SKM-1 (cell line): ENCODE data around the gene MAD1L1.

Experiments used
- DNase-seq: peaks from one replicate; lab custom pipeline; 2025; ENCODE audit not compliant: unreplicated experiment; lab: John Stamatoyannopoulos, UW

MAD1L1 gene

DNA sequence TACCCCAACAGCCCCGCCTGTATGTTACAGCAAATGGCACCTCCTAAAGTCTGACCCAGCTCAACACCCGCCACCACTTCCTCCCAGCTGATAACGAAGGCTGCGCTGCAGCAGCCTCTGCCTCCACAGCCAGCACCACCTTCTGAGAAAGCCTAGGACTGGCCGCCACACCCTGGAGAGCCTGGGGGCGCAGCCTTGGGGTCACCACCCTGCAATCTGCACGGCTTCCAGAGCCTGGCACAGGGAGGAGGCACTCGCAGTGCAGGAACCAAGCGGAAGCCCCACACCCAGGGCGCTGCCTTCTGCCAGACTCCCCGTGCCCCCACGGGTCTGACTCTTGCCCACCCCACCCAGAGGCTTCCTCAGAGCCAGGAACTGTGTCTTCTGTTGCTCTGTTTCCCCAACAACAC, 112.5 kb downstream of the MAD1L1 start:
- DNase-seq = no peak

DNA sequence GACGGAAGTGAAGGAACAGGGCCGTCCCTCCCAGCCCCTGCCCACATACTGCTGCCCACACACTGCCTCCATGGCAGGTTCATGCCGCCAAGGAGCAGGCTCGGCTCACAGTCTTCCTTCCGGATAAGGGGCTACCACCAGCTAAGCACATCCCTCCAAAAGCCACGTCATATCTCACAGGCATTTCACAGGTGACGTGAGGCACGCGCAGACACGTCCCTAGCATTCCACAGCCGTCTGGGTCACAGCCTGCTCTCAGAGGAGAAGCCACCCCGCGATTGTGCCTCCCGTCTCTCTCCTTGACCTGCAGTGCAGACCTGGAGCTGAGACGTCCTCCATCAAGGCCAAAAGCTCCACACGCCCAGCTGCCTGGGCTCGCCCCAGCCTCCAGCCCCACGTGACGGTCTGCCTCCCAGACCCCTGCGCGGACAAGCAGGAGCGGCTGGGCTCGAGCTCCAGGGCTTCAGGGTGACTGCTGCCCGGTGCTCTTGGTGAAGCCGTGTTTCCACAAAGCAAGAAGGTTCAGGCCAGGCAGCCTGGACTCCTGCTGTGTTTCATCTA, 114.0 kb downstream of the MAD1L1 start:
- no peak for DNase-seq

DNA sequence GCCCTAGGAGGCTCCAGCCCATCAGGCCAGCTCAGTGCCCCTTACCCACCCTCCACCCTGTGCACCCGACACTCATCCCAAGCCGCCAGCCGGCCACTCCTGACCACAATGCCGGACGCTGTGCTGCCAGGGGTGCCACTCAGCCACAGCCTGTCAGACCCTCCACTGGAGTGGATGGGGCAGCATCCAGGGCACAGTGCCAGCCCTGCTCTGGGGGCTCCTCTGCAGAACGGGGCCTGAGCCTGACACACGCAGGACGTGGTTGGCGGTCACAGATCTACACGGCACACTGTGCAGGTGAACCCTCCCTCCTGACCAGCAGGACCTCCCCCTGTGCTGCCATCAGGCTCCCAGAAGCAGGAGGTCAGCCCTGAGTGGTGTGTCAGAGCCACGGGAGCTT, 114.7 kb downstream of the MAD1L1 start:
- DNase-seq = no peak

DNA sequence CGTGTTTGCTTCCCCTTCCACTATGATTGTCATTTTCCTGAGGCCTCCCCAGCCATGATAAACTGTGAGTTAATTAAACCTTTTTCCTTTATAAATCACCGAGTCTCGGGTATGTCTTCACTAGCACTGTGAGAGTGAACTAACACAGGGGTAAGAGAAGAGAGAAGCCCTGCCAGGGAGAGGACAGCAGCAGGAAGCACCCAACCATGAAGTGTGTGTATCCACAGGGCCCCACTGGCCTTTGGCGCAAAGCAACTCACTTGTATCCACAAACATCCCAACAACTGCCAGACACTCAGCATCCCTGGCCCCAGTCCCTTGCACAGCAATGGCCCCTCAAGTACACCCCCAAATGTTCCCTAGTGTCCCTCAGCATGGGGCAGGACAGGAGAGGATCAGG, 115.1 kb downstream of the MAD1L1 start:
- no peak for DNase-seq

DNA sequence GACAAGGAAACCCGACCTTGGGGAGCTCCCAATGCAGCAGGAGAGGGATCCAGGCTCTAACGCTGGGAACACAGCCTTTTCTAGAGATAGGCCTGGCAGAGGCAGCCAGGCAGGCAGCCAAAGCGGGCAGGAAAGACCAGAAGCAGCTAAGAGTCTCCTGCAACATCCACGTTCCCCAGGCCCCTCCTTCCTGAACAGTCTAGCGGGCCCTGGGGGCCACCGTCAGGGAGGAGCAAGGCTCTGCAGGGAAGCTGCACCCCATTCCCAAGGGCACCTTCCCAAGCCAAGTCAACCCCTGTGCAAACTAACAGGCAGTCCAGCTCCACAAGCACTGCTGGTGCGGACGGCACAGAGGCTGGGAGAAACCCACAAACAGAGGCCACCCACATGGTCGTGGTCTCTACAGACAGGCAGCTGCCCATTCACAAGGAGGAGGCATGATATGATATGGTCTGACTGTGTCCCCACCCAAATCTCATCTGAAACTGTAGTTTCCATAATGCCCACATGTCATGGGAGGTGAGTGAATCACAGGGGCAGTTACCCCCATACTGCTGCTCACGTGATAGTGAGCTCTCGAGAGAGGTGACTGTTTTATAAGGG, 115.7 kb downstream of the MAD1L1 start:
- no peak for DNase-seq

DNA sequence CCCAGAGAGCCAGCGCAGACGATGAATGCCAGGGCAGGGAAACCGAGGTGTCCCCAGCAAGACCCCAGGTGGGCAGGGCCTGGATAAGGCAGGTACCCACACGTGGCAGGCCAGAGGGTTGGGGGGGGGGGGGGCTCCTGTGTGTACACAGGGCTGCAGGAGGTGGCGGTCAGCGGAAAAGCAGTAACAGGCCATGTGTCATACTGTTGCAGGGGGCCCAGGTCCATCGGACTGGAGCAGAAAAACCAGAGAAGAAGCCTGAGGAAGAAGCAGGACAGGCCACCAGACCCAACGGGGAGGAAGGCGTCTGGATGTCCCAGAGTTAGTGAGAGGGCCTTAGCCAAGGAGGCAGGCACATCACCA, 116.3 kb downstream of the MAD1L1 start:
- DNase-seq = no peak

DNA sequence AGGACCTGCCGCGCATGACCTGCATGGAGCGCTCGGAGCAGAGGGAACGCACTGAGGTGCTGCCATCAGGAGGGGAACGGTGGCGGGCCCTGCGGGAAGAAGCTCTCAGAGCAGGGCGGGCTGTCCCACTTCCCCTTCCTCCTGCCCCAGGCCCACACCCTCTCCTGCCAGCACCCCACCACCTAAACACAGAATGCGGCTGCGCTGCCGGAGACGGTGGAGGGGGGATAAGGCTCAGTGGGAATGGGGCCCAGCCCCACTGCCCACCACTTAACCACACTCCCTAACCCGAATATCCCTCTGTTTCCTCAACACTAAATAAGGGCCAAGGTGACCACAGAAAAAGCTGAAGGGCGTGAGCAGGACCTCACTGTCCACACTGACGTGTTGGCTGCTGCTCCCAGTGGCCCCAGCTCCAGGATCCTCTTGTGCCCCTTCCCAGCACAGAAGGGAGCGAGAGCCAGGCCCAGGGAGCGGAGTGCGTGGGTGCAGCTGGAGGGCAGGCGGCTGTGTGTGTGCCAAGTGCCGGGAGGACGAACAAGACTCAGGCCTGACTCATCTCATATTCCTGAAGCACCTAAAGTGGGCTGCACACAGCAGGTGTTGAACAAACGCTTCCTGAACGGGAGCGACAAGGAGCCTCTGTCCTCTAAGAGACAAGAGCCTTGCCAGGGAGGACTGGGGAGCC, 116.8 kb downstream of the MAD1L1 start:
- no peak for DNase-seq

DNA sequence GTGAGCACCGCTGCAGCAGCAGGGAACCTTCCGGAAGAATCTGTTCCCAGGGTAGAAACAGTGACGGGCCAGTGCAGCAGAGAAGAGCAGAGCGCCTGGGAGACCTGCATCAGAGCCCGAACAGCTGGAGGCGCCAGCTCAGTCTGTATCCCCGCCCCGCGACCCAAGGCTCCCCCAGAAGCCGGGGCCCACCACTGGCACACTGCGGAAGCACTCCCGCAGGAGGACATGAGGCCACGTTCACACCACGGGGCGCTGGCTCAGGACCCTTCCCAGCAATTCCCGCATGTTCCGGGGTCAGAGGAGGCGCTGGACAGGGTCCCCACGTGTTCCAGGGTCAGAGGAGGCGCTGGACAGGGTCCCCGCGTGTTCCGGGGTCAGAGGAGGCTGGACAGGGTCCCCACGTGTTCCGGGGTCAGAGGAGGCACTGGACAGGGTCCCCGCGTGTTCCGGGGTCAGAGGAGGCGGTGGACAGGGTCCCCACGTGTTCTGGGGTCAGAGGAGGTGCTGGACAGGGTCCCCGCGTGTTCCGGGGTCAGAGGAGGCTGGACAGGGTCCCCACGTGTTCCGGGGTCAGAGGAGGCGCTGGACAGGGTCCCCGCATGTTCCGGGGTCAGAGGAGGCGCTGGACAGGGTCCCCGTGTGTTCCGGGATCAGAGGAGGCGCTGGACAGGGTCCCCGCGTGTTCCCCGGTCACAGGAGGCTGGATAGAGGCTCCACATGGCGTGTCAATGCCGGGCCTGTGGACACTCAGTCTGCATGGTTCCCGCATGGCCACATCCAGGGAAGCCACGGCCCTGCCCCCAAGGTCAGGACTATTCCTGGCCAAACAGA, 117.6 kb downstream of the MAD1L1 start:
- no peak for DNase-seq

DNA sequence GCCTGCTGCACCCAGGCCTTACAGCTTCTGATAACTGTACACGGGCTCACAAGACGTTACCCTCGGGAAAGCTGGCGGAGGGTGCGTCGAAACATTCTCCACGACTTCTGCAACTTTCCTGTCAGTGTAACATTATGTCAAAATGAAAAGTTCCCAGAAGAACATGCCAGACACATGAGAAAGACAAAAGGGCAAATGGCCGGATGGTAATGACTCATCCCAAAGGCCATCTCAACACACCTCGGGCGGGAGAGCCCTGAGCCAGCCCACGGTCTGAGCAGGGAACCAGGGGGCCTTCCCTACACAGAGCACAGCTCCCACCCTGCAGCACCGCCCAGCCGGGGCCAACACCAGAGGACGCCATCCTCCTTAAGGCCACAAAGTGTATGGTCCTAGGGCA, 118.7 kb downstream of the MAD1L1 start:
- no peak for DNase-seq

DNA sequence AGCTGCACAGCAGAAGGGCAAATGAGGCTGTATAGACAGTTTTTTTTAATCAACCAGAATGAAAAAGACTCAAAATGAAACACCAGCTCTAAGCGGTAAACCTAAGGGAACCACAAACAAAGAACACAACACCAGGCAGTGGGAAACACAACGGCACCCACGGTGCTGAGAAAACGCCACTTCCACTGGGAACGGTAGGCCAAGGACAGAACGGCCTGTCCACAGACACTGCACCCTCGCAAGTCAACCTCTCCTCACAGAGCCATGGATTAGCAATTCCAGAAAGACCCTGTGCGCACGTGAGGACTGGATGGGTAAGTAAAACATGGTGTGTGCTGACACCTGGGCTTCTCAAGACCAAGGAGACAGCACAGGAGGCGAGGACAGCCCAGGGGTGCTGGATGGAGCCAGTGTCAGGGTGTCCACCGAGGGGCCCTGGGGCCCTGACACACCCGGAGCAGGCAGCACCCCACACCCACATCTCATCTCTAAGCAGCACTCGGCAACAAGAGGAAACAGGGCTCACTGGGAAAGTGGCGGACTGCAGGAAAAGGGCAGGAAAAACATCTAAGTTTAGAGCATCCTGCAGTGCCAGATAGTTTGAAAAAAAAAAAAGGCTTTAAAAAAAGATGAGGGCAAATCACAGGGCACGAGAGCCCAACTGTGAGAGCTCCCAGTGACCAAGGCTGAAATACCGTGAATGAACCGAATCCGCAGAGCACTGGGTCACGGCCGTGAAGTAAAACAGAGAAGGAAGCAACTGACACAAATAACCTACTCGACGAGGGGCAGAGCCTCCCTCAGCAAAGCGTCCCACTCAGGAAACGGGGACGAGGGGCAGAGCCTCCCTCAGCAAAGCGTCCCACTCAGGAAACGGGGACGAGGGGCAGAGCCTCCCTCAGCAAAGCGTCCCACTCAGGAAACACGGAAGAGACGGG, 120.2 kb downstream of the MAD1L1 start:
- no peak for DNase-seq

DNA sequence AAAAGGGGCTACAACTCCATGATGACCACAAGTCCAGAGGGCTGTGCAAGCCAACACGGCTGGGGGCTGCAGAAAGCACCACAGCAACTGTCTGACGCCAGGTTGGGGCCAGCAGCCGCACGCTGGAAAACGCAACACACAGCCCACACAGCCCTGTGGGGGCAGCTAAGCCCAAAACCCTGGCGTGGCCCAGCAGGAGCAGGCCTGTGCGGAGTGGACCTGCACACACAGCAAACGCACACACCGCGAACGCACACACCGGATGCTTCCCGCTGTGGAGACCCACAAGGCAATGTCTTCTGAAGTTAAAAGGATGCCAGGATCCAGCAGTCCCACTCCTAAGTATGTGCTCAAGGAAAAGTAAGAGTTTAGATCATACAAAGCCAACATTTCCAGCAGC, 121.2 kb downstream of the MAD1L1 start:
- DNase-seq = no peak

DNA sequence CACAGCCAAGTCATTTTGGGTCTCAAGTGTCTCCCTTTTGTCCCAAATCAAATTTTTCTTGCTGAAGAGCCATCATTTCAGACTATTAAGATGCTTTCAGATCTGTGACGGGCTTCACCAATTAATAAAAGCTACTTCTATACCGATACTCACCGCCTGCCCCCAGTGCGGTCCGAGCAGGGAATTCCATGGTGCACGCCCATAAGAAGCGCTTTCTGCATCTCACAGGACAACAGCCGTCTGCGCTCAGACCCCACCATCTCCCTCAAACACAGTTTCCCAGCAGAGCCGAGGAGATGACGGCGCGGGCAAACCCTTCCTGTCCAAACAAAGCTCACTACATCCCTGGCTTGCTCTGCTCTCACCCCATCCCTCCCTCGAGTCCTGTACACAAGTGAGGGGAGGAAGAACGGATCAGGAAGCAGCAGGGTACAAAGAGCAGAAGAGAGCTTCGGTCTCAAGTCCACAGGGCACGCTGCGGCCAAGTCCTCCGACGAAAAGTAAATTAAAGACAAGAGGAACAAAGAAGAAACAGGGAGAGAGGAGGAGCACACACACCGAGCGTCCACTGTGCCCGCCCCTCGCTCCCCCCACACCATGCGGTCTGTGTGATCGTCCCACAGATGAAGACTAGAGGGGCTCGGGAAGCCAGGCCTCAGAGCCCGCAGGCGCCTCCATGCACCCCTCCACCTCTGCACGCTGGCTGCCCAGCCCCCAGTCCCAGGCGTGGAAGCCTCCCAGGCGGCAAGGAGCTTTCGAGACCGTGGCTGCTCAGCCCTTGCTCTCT, 121.9 kb downstream of the MAD1L1 start:
- no peak for DNase-seq

DNA sequence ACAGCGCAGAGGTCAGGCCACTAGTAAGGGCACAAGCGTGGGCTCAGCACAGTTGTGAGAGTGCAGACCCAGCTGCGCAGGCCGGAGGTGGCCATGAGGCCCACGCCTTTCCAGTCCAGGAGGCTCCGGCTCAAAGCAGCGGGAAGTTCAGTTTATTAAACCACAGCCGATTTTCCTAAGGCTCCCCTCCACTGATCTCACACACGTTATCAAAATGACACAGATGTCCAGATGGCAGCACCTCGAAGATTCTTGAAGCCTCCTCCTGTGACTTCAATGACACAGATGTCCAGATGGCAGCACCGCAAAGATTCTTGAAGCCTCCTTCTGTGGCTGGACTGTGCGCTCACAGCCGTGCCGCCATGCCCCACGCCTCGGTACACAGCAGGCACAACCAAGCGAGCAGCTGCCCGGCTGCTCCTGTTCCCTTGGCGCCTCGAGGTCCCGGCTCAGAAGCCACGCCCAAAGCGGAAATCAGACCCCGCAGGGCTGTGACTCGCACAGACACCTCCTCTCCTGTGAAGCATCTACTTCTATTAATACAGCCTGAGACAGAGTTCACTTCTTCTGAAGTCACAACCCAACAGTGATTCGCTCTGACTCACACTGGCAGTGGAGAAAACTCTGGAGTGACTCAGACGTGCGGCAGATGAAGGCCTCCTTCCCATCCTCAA, 122.7 kb downstream of the MAD1L1 start:
- no peak for DNase-seq

DNA sequence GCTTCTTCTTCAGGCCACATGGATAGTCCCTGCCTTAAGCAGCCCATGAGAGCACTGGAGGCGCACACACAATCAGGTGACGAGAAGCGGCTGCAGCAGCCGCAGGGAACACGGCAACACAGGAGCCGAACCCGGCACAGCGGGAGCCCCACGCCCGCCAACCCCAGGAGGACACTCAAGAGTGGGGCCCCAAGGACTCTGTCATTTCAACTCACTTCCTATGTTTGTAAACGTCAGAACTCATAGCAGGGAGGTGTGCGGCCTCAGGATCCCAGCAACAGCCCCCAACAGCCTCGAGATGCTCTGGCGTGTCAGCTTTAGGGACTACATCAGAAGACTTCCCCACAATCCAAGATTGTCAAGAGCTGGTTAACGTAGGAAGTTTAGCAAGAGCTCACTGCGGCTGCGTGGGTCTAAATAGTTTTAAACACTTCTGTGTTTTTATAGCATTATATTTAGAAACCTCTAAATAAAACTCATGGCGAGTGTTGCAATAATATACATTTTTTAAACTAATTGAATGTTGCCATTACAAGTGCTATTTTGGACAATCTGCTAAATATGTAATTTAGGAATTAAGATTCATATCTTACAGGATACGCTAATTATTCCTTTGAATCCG, 123.4 kb downstream of the MAD1L1 start:
- no peak for DNase-seq

DNA sequence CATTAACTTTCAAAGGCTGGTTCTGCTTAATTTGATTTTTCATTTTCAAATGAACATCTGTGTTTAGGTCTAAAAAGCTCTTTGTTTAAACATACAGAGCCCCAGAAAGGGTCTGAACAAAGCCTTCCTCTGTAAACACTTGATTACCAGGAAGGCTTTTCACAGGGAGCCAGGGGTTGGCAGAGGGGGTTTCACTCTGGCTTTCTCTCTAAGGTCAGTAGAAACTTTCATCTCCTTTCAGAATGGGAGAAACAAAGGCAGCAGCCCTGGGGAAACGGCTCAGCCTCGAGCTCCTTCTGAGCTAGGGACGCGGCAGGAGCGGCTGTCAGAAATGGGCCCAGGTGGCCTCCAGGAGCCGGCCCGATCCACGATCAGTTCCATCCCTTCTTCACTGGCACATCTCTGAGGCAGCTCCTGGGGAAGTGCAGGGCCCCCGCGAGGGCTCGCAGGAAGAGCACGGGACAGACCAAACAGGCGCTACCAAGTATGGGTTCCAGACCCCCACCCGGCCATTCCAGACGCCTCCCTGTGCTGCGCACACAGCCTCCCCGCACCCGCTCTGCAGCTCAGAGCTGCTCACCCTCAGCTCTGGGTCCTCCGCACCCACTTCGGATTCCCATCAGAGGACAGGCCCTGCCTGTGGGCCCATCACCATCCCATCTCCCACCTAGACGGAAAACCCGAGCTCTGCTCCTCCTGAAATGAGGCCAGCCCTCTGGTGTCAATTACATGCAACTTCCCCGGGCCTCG, 124.1 kb downstream of the MAD1L1 start:
- DNase-seq = no peak

DNA sequence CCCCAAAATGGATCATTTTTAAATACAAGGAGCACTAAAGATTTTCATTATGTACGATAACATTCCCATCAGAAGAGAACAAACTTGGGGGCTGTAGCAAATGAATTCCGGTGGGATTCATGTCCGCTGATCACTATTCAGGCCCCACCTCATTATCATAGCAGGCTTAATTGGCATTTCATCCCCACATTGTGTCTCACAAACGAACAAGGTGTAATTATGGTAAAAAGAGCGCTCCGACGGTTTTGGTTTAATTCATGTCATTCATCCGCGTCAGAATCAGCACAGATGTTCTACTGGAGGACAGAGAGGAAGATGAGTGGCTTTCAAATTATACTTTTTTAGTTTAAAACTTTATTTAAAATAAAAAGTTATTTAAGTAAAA, 124.7 kb downstream of the MAD1L1 start:
- no peak for DNase-seq

DNA sequence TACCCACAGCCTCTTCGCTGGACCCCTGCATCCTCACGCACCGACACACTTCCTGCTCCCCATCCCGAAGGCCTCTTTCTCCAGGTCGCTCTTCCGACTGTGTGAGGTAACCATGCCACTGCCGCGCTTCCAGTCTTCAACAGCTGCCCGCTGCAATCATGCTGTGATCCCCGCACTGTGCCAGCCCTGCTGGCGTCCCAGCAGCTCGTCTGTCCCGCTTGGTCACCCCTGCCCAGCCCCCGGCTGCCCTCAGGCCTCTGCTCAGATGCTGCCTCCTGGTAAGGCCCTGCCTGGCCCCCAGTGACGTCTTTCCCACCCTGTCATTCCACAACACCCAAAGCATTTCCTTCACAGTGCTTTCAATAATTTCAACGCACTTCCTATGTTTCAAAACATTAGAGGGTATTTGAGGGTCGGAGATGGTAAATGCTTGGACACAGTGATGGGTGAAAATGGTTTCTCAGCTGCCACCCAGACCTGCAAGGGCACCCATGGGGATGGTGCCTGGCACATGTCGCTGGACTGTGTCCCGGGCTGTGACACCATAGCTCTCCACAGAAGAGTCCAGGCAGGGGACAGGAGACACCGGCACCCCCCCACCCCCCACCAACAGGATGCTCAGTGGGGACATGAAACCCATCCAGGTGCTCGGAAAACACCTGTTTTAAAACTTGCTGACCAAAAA, 125.2 kb downstream of the MAD1L1 start:
- no peak for DNase-seq

DNA sequence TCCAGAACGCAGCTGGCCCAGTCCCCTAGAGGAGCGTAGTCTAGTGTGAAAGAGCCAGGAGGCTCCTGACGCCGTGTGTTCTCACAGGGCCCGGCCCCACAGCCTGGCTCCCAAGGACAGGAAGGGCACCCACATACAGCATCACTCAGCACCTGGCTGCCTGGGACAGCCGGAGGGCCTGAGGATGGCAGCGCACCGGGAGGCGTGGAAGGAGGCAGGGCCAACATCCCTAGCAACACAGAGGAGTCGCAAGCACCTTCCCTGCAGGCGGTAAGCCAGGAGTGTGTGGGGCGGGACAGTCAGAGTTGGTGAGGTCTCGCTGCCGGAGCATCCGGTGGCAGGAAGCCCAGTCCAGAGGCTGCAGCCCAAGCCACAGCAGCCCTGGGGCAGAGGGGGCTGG, 125.8 kb downstream of the MAD1L1 start:
- no peak for DNase-seq
